Measurements from ENCODE around the gene SNHG17.
A peak's percentile ranks its signal among the peaks of the same experiment; 100 is the strongest.
"Not testable (repeated sequence)": the region's sequence is repeated elsewhere in the genome, so short reads cannot be mapped to it uniquely, and the experiment has no call there.

The SNHG17 gene

GRCh38 chr20:38449046-38449445 is 13.9 kb upstream of the SNHG17 start:
- no peak overlapping the region for H3K9ac ChIP-seq (ENCODE audit: low read length in 5 of 5)
- no peaks in the 10 kb centered on the region for H3K9me3 ChIP-seq (ENCODE audit: control insufficient read depth in 5 of 5, low read length in 5 of 5)
- no peak overlapping the region for H3K4me3 ChIP-seq (ENCODE audit: low read depth in 1 of 5, low read length in 5 of 5)
- no peaks in the 10 kb centered on the region for H3K27me3 ChIP-seq (ENCODE audit: control insufficient read depth in 5 of 5, insufficient read depth in 4 of 5, low read length in 5 of 5)
- H3K27ac ChIP-seq (ENCODE audit: low read depth, low read length), result no peak overlapping the region
- H3K36me3 ChIP-seq (ENCODE audit: control insufficient read depth in 5 of 5, insufficient read depth in 5 of 5, low read length in 5 of 5), result peaks cover 2 to 34% (median 30%) of the 10 kb centered on the region in 5 donors
- peaks cover 2 to 29% (median 19%) of the 10 kb centered on the region in 5 donors for H3K4me1 ChIP-seq (ENCODE audit: control insufficient read depth in 5 of 5, insufficient read depth in 5 of 5, low read length in 5 of 5)

- no peaks in the 10 kb centered on the region for H3K27me3 ChIP-seq (ENCODE audit: control insufficient read depth in 5 of 5, insufficient read depth in 4 of 5, low read length in 5 of 5)
- H3K4me1 ChIP-seq (ENCODE audit: control insufficient read depth in 5 of 5, insufficient read depth in 5 of 5, low read length in 5 of 5), result peaks cover 2 to 29% (median 19%) of the 10 kb centered on the region in 5 donors
- no peak overlapping the region for H3K9ac ChIP-seq (ENCODE audit: low read length in 5 of 5)
- peaks cover 2 to 34% (median 30%) of the 10 kb centered on the region in 5 donors for H3K36me3 ChIP-seq (ENCODE audit: control insufficient read depth in 5 of 5, insufficient read depth in 5 of 5, low read length in 5 of 5)
- no peaks in the 10 kb centered on the region for H3K9me3 ChIP-seq (ENCODE audit: control insufficient read depth in 5 of 5, low read length in 5 of 5)
- no peak overlapping the region for H3K27ac ChIP-seq (ENCODE audit: low read depth, low read length)
- H3K4me3 ChIP-seq (ENCODE audit: low read depth in 1 of 5, low read length in 5 of 5), result no peak overlapping the region
These were observed 13.0 kb upstream of the SNHG17 start for GRCh38 chr20:38447931-38448675.

GRCh38 chr20:38447251-38447661 is 12.1 kb upstream of the SNHG17 start:
- Histone ChIP-seq H3K9ac (ENCODE audit: low read length in 5 of 5) (peak overlapping the region; percentile 77 to 100 (median 99)), H3K27me3 (ENCODE audit: control insufficient read depth in 5 of 5, insufficient read depth in 4 of 5, low read length in 5 of 5) (no peaks in the 10 kb centered on the region), H3K27ac (ENCODE audit: low read depth, low read length) (peak overlapping the region; percentile 46), H3K36me3 (ENCODE audit: control insufficient read depth in 5 of 5, insufficient read depth in 5 of 5, low read length in 5 of 5) (peaks cover 2 to 34% (median 30%) of the 10 kb centered on the region in 5 donors), H3K4me1 (ENCODE audit: control insufficient read depth in 5 of 5, insufficient read depth in 5 of 5, low read length in 5 of 5) (peaks cover 0 to 24% (median 18%) of the 10 kb centered on the region in 5 donors), H3K9me3 (ENCODE audit: control insufficient read depth in 5 of 5, low read length in 5 of 5) (no peaks in the 10 kb centered on the region), H3K4me3 (ENCODE audit: low read depth in 1 of 5, low read length in 5 of 5) (peak overlapping the region; percentile 60 to 96 (median 91))

- H3K27ac ChIP-seq (ENCODE audit: low read depth, low read length), result peak overlapping the region; percentile 46
- H3K9me3 ChIP-seq (ENCODE audit: control insufficient read depth in 5 of 5, low read length in 5 of 5), result no peaks in the 10 kb centered on the region
These were observed 11.5 kb upstream of the SNHG17 start for GRCh38 chr20:38446441-38447209.

GRCh38 chr20:38445901-38446425 is 10.8 kb upstream of the SNHG17 start:
- Histone ChIP-seq H3K4me3 (ENCODE audit: low read depth in 1 of 5, low read length in 5 of 5) (peak overlapping the region in 4 of 5 donors; percentile 84 to 96 (median 92)), H3K4me1 (ENCODE audit: control insufficient read depth in 5 of 5, insufficient read depth in 5 of 5, low read length in 5 of 5) (peaks cover 0 to 24% (median 18%) of the 10 kb centered on the region in 5 donors), H3K27me3 (ENCODE audit: control insufficient read depth in 5 of 5, insufficient read depth in 4 of 5, low read length in 5 of 5) (no peaks in the 10 kb centered on the region), H3K9ac (ENCODE audit: low read length in 5 of 5) (peak overlapping the region in 2 of 5 donors; percentile 99 to 100), H3K36me3 (ENCODE audit: control insufficient read depth in 5 of 5, insufficient read depth in 5 of 5, low read length in 5 of 5) (peaks cover 0 to 29% (median 26%) of the 10 kb centered on the region in 5 donors), H3K9me3 (ENCODE audit: control insufficient read depth in 5 of 5, low read length in 5 of 5) (no peaks in the 10 kb centered on the region), H3K27ac (ENCODE audit: low read depth, low read length) (no peak overlapping the region)

More at GRCh38 chr20:38446441-38447209, 11.5 kb upstream of the SNHG17 start:
- Histone ChIP-seq H3K9ac (ENCODE audit: low read length in 5 of 5) (peak overlapping the region; percentile 77 to 100 (median 99)), H3K4me3 (ENCODE audit: low read depth in 1 of 5, low read length in 5 of 5) (peak overlapping the region; percentile 60 to 96 (median 91)), H3K36me3 (ENCODE audit: control insufficient read depth in 5 of 5, insufficient read depth in 5 of 5, low read length in 5 of 5) (peaks cover 0 to 34% (median 30%) of the 10 kb centered on the region in 5 donors), H3K27me3 (ENCODE audit: control insufficient read depth in 5 of 5, insufficient read depth in 4 of 5, low read length in 5 of 5) (no peaks in the 10 kb centered on the region), H3K4me1 (ENCODE audit: control insufficient read depth in 5 of 5, insufficient read depth in 5 of 5, low read length in 5 of 5) (peaks cover 0 to 24% (median 18%) of the 10 kb centered on the region in 5 donors)

GRCh38 chr20:38445381-38445796 is 10.3 kb upstream of the SNHG17 start:
- Histone ChIP-seq H3K9me3 (ENCODE audit: control insufficient read depth in 5 of 5, low read length in 5 of 5) (no peaks in the 10 kb centered on the region), H3K27ac (ENCODE audit: low read depth, low read length) (no peak overlapping the region), H3K9ac (ENCODE audit: low read length in 5 of 5) (no peak overlapping the region), H3K36me3 (ENCODE audit: control insufficient read depth in 5 of 5, insufficient read depth in 5 of 5, low read length in 5 of 5) (peaks cover 0 to 23% (median 21%) of the 10 kb centered on the region in 5 donors), H3K27me3 (ENCODE audit: control insufficient read depth in 5 of 5, insufficient read depth in 4 of 5, low read length in 5 of 5) (no peaks in the 10 kb centered on the region), H3K4me1 (ENCODE audit: control insufficient read depth in 5 of 5, insufficient read depth in 5 of 5, low read length in 5 of 5) (peaks cover 0 to 24% (median 18%) of the 10 kb centered on the region in 5 donors), H3K4me3 (ENCODE audit: low read depth in 1 of 5, low read length in 5 of 5) (no peak overlapping the region)

- H3K4me3 ChIP-seq (ENCODE audit: low read depth in 1 of 5, low read length in 5 of 5), result no peak overlapping the region
- H3K27me3 ChIP-seq (ENCODE audit: control insufficient read depth in 5 of 5, insufficient read depth in 4 of 5, low read length in 5 of 5), result peaks cover 0 to 2% (median 0%) of the 10 kb centered on the region in 5 donors
- no peak overlapping the region for H3K9ac ChIP-seq (ENCODE audit: low read length in 5 of 5)
- H3K36me3 ChIP-seq (ENCODE audit: control insufficient read depth in 5 of 5, insufficient read depth in 5 of 5, low read length in 5 of 5), result no peaks in the 10 kb centered on the region
- peaks cover 0 to 9% (median 3%) of the 10 kb centered on the region in 5 donors for H3K4me1 ChIP-seq (ENCODE audit: control insufficient read depth in 5 of 5, insufficient read depth in 5 of 5, low read length in 5 of 5)
- H3K9me3 ChIP-seq (ENCODE audit: control insufficient read depth in 5 of 5, low read length in 5 of 5), result no peaks in the 10 kb centered on the region
- no peak overlapping the region for H3K27ac ChIP-seq (ENCODE audit: low read depth, low read length)
These were observed 6.8 kb upstream of the SNHG17 start for GRCh38 chr20:38441916-38442315.

- not testable (repeated sequence) for H3K27ac ChIP-seq (ENCODE audit: low read depth, low read length); H3K9me3 ChIP-seq (ENCODE audit: control insufficient read depth in 5 of 5, low read length in 5 of 5); H3K36me3 ChIP-seq (ENCODE audit: control insufficient read depth in 5 of 5, insufficient read depth in 5 of 5, low read length in 5 of 5); H3K4me1 ChIP-seq (ENCODE audit: control insufficient read depth in 5 of 5, insufficient read depth in 5 of 5, low read length in 5 of 5); H3K4me3 ChIP-seq (ENCODE audit: low read depth in 1 of 5, low read length in 5 of 5); H3K27me3 ChIP-seq (ENCODE audit: control insufficient read depth in 5 of 5, insufficient read depth in 4 of 5, low read length in 5 of 5); H3K9ac ChIP-seq (ENCODE audit: low read length in 5 of 5)
These were observed 6.0 kb upstream of the SNHG17 start for GRCh38 chr20:38441110-38441509.

GRCh38 chr20:38437796-38438195 is 2.7 kb upstream of the SNHG17 start:
- Histone ChIP-seq H3K9ac (ENCODE audit: low read length in 5 of 5) (no peak overlapping the region), H3K9me3 (ENCODE audit: control insufficient read depth in 5 of 5, low read length in 5 of 5) (no peaks in the 10 kb centered on the region), H3K27me3 (ENCODE audit: control insufficient read depth in 5 of 5, insufficient read depth in 4 of 5, low read length in 5 of 5) (peaks cover 0 to 2% (median 0%) of the 10 kb centered on the region in 5 donors), H3K27ac (ENCODE audit: low read depth, low read length) (no peak overlapping the region), H3K4me3 (ENCODE audit: low read depth in 1 of 5, low read length in 5 of 5) (no peak overlapping the region), H3K36me3 (ENCODE audit: control insufficient read depth in 5 of 5, insufficient read depth in 5 of 5, low read length in 5 of 5) (peaks cover 0 to 10% (median 9%) of the 10 kb centered on the region in 5 donors), H3K4me1 (ENCODE audit: control insufficient read depth in 5 of 5, insufficient read depth in 5 of 5, low read length in 5 of 5) (peaks cover 4 to 25% (median 19%) of the 10 kb centered on the region in 5 donors)

Measured in subcutaneous abdominal adipose tissue (tissue), 5 donors.